Effector CD4-positive, alpha-beta T cell (primary cell): ENCODE results near the gene PXK.
A peak's percentile ranks its signal among the peaks of the same experiment; 100 is the strongest.

Experiments used
- DNase-seq: peaks from one replicate; pipeline ENCODE4 v3.0.0-alpha.2; 2020

Gene PXK

GRCh38 chr3:58384381-58385090 is 51.8 kb downstream of the PXK start:
- no peak for DNase-seq

DNA sequence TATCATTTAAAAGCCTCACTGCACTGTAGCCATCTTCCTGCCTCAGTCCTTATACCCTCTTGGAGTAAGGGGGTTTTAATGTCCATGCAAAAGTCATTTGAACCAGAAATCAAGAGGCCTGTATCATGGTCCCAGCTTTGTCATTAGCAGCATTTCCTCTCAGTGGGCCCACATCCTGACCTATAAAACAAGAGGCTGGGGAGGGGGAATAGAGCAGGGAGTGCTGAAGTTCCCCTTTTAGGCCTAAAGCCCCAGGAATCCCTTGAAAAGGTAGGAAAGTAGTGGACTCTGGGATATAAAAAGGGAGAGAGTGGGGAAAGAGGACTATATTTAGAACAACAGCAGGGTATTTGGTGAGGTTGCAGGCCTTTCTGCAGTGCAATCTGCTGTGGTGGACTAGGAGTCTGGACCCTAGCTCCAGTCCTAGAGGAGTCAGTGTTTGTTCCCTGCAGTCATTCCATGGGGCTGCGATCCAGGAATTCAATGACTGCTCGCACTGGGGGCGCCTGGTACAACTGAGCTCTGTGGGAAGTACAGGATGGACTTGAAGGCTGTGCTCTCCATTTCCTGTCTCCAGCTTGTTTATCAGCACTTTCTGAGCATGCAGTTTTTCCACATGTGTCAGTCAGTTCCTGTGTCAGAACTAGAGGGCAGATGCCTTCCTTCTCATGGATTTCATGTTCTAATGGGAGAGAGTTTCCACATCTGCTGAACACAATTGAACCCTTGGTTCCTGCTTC is 54.1 kb downstream of the PXK start:
- DNase-seq: no peak

DNA sequence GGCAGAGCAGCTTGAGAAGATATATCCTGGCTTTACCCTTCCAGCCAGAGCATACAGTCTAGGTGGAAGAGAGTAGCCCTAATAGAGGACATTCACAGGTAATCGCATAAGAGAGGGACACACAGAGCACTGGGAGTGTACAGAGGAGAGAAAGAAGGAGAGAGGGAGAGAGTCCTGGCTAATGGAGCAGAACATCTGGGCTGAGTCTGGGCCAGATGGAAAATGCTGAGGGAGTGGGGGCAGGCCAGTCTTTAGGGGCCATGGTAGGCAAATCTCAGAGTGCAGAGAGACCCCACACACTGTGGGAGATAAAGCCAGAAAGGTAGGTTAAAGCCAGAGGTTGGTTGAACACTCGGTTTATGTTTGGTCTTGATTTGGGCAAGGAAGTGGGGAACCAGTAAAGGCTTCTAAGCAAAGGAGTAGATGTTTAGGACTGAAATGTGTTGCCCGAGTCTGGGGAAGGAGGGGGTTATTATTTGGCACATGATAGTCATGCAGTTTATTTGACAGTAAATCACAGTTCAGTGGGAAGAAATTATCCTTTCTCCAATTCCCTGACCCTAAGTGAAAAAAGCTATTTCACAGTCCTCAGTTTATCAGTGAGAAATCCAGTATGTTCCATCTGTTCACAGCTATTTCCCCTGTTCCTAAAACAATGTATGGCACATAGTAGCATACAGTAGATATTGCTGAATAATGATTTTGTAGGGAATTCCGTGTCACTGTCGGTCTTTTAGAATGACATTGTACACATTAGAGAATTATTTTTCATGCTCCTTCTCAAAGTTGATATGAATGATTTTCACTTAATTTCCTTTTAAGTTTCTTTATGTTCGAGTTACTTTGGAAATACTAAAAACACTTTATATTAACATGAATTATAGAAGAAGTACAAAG is 55.2 kb downstream of the PXK start:
- no peak for DNase-seq

- DNase-seq: no peak
Observed at GRCh38 chr3:58388550-58389091, 55.9 kb downstream of the PXK start.

GRCh38 chr3:58391156-58391865 is 58.6 kb downstream of the PXK start:
- no peak for DNase-seq

DNA sequence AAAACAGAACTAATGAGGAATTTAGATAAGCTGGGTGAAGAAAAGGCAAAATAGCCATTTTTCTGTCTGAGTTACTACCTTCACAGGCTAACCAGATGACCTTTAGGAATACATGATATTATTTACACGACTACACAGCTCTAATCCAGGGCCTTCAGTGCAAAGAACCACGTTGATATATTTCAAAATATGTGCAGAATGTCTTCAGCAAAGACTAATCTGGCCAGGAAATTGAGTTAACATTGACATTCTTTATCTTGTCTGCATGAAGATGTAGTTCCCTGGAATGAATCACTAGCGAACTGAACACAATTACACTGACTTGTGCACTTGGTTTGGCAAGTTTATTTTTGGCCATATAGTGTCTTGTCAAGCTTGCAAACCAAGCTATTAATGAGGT is 59.5 kb downstream of the PXK start:
- DNase-seq: no peak

DNA sequence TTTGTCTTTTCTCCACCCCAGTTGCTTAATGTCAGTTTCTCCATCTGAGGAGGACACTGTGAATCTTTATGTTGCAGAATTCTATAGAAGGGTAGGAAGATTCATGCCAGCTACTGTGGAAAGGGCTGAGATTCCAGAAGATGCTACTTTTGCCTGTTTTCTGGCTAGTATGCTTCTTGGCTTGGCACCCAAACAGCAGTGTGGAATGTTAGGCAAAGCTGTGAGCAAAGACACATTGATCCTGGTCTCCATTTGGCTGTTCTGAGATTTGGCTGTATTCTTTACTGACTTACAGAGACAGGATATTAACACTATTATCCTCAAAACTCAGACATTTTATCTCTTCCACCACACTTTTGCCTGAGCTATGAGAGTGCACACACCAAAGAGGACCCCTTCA is 61.6 kb downstream of the PXK start:
- DNase-seq: no peak

- no peak for DNase-seq
Observed at GRCh38 chr3:58398669-58399333, 66.1 kb downstream of the PXK start.

DNA sequence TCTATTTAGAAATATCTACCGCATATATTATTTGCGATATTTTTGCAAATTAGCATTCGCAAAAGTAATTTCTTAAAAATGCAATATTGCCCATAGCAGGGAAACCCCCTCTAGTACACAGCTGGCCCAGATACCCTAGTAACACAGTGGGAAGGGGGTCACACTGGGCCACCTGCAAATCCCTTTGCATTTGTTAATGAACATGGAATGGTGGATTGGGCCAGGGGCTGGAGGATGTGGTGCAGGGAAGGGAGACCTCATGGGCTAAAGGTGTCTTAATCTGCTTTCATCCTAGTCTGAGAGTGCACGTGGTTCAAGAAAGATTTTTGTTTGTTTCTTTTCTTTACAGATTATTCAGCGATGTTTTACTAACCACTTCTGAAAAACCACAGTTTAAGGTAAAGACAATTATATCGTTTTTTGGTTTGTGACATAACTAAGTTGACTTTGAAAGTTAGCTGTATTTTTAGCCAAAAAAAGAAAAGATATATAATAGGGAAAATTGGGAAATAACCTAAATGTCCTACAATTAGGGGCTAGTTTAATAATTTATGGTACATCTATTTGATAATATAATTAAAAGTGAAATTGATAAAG is 70.9 kb downstream of the PXK start:
- DNase-seq: no peak

GRCh38 chr3:58404396-58404795 is 71.7 kb downstream of the PXK start:
- no peak for DNase-seq

GRCh38 chr3:58408906-58409305 is 76.2 kb downstream of the PXK start:
- no peak for DNase-seq

GRCh38 chr3:58409663-58410062 is 77.0 kb downstream of the PXK start:
- no peak for DNase-seq

- DNase-seq: no peak
Observed at GRCh38 chr3:58411036-58411435, 78.3 kb downstream of the PXK start.

DNA sequence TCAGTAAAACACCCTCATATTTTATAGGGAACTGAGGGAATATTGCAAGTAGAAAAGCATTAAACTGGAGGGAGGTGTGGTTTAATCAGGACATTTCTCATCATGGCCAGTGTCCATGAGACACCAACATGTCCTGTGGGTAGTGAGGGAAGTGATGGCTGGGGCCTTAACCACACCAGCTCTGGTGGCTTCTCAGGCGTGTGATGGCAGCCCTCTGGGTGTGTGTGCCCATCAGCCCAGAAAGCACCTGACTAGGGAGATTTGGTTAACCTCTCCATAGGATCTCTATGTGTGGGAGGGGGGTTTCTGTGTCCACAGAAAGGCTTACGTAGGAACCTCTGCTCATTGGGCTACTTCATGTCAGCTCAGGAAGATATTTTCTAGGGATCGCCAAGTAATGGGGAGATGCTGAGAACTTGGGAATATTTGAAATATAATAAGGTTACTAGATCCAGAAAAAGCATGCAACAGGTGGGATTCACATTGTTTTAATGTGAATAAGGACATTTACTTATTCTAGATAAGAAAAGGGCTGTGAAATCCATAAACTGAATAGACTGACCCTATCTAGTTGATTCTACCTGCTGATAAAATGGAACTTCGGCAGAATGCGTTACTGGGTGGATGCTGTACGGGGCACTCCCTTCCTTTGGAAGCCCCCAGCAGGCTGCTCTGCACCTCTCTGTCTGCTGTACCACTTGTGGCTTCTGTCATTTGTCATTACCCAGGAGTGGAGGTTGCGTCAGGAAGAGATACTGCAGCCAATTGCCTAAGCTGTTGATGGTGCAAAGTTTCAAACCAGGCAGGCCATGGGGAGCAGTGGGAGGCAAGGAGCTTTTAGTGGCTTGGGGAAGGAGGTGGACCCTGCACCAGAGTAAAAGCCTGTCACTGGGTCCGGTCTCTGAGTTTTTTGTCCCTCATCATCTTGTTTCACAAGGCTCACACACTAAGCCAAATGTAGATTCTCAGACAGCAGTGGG is 79.4 kb downstream of the PXK start:
- DNase-seq: no peak

- peak; percentile 36 for DNase-seq
Observed at GRCh38 chr3:58414538-58415197, 82.0 kb downstream of the PXK start.

- no peak for DNase-seq
Observed at GRCh38 chr3:58416191-58416590, 83.5 kb downstream of the PXK start.

DNA sequence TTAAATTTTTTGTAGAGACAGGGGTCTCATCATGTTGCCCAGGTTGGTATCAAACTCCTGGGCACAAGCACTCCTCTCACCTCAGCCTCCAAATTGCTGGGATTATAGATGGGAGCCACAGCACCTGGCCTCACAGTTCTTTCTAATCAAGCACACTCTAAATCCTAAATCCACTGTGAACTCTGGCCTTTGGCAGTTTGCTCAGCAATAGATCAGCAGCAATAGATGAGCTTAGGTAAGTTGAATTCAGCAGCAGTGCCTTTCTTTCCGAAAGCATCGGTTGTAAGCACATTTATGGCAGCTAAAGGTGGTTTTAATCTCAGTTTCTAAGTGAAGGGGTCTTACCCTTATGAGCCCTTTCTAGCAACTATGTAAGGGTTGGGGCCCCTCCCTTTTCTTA is 84.4 kb downstream of the PXK start:
- no peak for DNase-seq

- no peak for DNase-seq
Observed at GRCh38 chr3:58418227-58418626, 85.5 kb downstream of the PXK start.

DNA sequence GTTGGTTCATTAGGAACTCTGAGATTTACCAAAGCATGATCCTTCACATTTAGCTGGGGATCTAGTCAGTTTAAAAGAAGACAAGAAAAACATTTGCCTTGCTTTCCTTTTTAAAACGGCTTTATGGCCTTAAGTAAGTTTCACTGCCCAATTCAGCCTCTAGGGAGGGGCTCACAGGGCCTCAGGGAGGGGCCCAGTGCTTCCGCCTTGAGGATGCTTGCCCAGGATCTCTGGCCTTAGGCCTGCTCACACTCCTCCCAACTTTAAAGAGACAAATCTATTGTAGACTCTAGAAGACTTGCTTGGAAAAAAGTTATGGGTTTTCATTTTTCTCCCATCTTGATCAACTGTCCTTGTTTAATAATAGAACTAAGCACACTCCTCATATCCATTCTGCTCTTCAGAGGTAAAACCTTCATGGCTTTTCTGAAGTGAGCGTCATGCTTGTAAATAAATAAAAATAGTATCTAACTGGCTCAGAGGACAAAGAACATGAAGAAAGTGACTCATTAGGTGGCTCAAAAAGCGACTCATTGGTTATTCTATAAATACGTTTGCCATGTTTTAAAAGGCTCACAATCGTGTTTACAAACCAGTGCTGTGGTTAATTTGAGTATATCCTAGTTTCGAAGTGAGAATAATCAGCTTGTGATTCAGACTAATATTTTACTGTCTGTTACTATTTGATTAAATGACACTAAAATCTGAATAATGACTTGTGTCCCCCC is 87.3 kb downstream of the PXK start:
- no peak for DNase-seq
